Stimulated activated CD4-positive, alpha-beta T cell treated with anti-CD3 and anti-CD28 coated beads, Interleukin-12 subunit alpha, Interleukin-12 subunit beta, amount 100 ng/mL, for 48 hours (primary cell): ENCODE results near the gene RTN4RL1.

Source experiments
- DNase-seq, 3 donors: peaks; one replicate each; pipeline ENCODE4 v3.0.0-alpha.2; 2020; ENCODE audit warnings: low read depth in 2 of 3, low spot score in 1 of 3

RTN4RL1 gene, protein sequence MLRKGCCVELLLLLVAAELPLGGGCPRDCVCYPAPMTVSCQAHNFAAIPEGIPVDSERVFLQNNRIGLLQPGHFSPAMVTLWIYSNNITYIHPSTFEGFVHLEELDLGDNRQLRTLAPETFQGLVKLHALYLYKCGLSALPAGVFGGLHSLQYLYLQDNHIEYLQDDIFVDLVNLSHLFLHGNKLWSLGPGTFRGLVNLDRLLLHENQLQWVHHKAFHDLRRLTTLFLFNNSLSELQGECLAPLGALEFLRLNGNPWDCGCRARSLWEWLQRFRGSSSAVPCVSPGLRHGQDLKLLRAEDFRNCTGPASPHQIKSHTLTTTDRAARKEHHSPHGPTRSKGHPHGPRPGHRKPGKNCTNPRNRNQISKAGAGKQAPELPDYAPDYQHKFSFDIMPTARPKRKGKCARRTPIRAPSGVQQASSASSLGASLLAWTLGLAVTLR

DNA sequence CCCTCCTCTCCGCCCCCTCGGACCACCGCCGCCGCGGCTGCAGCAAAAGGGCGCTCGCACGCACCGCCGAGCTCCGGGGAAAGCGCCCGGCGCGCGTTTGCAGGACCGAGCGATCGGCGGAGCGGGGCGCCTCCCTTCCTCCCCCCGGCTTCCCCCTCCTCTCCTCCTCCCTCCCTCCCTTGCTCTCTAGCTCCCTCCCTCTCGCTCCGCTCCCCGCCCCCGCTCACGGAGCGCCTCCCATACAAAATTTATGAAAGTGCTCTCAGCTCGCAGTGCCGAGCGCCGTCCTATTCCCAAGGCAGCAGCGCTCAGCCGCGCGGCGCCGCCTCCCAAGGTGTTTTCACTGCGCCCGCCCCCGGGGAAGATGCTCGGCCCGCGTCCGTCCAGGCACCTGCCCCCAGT lies at the start of gene RTN4RL1:
Gene RTN4RL1 (minus strand): TSS at position 115 of the 402 bp plus-strand sequence. CDS start 469 bp downstream, outside the sequence.
- peak in 1 of 3 donors; percentile 54 for DNase-seq

DNA sequence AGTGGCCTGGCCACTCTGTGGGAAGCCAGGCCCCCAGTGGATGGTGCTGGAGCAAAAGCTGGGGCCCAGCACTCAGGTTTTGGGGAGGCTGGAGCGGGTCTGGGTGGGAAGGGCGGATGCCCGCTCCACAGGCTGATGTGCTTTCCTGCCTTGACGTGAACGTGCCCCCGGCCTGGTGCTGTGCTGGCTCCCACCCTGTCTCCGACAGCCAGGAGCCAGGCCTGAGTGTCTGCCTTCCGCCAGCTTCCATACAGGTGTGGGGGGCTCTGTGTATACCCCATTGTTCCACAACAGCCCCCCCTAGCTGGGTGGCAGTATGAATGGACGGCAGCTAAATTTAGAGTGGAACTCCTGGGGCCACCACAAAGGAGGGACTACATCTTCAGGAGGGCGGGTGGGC lies 49.8 kb upstream of the RTN4RL1 start:
- DNase-seq: no peak

DNA sequence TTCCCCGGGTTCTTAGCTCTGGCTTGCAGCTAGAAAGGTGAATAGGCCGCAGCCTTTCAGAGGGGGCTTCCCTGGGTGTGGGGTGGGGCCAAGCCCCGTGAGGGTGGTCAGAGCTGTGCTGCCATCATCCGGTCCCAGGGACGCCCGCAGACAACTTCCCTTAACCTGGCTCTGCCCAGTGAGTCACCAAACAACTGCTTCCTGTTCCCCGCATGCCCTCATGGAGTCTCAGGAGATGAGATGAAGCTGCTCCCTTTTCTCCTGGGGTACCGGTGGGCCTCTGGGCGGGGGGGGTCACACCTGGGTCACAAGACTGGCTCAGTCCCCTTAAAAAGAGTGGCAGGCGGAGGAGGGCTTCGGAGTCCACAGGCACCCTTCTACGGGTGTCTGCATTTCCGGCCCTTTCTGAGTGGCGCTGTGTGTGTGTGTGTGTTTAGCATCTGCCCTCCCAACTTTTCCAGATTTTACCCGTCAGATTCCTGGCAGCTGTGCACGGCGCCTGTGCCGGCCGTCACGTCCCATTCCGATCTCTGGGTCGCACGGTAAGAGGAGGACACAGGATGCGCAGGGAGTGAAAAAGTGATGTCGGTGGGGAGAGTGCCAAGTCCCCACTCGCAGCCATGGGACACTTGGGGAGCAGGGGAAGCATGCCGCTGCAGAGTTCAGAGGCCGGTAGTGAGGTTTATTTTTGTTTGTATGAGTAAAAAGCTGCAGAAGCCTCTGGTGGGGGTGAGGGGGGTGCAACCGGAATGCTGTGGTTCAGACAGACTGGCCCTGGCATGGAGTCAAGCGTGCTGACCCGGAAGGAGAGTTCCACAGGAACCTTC lies 46.5 kb upstream of the RTN4RL1 start:
- DNase-seq: no peak

DNA sequence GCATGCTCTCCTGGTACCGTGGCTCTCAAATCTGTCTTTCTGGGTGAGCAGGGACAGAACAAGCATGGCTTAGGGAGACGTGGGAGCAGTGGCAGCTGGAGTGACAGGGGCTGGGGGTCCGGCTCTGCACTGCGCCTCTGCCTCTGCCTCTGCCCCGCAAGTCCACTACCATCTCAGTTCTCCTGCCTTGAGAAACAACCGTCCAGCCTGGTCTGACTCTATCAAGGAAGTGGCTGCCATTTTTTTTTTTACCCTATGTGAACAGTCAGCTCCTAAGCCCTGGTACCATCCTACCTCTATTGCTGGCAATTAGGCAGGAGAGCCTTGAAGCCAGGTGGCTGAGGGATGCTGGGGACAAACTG lies 45.9 kb upstream of the RTN4RL1 start:
- no peak for DNase-seq

DNA sequence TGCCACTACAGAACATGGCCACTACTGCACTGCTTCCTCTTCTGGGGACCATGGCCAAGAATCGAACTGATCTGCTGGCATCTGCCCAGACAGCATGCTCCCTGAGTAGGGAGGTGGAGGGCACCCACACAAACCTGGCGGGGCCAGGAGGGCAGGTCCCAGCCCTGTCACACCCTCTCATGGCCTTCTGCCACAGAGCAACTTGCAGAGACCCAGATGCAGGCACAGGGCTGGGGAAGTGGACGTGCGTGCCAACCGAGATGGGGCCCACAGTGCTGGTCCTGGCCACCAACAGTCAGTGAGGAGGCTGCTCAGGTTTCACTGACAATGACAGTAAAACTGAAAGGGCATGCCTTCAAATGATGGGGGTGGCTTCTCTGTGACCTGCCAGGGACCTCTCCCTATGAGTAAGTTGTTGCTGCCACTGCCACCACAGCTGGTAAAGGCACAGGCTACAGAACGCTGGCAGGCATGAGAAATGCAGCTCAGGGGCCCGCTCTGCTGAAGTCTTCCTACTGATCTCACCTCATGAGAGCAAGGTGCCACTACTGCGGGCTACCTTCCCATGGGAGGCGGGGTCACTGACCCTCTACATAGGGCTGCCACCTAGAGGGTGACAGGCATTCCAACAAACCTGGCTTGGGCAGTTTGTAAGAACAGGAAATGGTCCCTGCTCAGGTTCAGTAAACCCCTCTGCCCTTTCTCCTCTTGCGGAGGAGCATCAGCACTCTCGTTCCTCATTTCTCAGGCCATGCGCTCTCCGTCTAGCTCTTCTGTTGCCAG lies 45.3 kb upstream of the RTN4RL1 start:
- DNase-seq: peak; percentile 65 to 79 (median 73)

DNA sequence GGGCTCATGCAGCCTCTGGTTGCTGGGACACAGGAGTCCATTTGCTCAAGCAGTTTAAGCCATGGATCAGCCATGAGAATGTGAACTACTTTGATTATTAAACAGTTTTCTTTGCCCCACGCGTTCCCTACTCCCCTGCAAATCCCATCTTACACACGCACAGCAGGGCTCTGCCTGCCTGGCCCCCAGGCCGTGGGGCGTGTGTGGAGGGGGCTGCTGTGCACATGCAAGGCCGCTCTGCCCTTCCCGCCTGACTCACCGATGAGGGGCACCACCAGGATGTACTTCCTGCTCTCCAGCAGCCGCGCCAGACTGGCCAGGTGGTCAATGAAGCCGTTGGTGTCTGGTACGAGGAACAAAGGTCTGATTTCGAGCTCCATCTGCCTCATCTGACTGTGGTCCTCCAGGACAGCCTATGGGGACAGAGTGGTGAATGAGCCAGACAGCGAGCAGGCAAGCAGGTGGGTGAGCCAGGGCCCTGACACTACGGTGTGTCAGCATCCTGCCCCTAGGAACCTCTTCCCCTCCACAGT lies 43.5 kb upstream of the RTN4RL1 start:
- no peak for DNase-seq

DNA sequence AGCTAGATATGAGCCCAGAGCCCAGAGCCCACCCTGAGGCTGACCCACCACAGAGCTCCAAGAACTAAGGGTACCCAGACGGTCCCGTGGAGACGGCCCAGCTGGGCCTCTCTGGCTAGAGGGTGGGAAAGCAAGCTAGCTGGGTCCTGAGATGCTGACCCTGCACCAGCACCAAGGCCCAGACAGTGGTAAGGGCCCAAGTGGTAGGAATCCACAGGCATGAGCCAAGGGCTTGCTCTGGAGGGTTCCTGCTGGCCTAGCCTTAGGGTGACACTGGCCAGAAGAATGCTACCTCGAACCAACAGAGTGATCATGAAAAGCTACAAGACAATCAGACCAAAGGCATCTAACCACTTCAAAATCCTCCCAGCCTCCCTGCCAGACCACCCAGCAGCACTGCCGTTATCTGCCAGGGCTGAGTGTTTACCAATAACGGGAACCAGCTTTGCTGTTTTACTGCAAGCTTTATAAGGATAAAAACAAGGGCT lies 42.9 kb upstream of the RTN4RL1 start:
- no peak for DNase-seq

DNA sequence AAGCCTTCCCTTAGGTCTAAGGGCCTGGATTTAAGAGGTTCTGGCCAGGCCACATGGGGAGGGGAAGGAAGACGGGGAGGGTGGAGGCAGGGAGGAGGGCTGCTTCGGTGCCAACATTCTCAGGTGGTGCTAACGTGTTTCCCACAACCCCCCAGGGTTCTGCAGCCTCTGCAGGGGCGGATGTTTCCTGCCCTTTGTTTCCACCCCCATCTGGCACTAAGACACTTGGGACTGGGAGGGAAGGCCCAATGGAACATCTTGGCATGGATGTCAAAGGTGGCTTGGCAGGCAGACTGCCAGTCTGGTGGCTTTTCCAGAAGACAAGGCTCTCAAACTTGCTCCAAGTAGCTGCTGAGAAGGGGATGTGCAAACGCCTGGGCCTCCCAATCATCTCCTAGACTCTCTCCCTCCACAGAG lies 42.5 kb upstream of the RTN4RL1 start:
- DNase-seq: no peak

DNA sequence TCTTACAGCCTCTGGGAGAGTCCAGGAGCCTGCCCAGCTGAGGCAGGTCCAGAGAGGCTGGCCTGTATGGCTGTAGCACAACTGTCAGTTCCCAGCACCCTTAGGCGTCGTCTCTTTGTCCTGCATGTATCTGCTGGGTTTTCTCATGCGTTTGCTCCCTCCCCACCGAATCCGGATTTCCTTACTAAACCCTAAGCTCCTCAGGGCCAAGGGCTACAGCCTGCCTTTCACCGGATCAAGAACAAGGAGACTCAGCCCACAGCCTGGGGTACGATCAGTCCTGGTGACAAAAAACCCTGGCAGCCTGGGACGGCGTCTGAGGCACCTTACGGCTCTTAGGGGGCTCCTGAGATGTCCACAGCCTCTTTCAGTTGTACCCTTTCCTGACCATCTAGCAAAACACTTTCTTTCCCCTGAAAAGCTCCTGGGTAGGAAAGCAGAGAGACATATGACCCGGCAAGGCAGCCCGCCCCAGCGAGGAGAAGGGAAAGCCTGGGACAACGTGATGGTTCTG lies 42.0 kb upstream of the RTN4RL1 start:
- DNase-seq: no peak

DNA sequence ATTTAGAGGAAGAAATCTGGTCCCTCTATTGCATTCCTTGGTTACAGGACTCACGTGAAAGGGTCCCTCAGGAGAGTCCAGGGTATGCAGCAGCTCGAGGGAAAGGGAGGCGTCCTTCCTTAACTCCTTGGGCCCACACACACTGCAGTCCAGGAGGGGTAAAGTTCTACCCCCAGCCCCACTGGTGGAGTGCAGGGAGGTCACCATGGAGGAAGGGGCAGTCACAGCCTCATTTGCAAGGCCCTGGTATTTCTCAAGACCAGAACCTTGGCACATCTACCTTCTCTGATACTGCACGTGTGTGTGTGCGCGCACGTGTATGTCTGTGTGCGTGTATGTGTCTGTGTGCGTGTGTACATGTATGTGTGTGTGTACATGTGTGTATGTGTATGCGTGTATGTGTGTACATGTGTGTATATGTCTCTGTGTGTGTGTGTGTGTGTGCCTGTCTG lies 40.8 kb upstream of the RTN4RL1 start:
- DNase-seq: no peak

DNA sequence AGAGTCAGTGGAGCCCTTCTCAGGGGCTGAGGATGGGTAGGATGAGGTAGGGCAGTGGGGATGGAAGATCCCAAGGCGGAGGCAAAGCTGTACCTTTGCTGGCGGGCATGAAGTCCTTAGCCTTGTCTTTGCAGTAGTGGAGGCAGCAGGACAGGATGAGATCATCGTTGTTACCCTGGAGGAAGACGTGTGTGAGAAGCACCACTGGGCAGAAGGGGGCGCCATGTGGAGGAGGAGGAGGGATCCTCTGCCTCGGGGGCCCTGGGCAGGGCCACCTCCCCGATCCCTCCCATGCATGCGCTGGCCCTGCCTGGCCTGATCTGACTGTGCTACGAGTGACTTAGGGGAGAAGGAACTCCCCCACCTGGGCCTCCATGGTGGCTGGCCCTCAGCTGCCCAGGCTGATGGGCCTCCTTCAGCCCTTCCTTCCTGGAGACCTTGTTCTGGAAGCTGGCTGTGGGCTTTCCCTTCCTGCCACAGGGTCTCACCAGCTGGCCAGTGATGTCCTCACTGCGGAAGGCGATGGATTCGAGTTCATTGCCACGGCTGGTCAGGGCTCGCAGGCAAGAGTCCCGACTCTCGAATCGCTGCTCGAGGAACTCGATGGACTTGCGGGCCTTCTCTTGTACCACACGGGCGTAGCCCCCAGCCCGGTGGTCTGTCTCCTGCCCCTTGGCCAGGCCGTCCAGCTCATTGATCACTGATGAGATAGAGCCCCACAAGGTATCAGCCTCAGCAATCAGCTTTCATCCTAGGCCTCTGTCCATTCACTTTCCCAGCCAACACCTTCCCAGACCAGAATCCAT lies 40.0 kb upstream of the RTN4RL1 start:
- peak in 1 of 3 donors; percentile 66 for DNase-seq

DNA sequence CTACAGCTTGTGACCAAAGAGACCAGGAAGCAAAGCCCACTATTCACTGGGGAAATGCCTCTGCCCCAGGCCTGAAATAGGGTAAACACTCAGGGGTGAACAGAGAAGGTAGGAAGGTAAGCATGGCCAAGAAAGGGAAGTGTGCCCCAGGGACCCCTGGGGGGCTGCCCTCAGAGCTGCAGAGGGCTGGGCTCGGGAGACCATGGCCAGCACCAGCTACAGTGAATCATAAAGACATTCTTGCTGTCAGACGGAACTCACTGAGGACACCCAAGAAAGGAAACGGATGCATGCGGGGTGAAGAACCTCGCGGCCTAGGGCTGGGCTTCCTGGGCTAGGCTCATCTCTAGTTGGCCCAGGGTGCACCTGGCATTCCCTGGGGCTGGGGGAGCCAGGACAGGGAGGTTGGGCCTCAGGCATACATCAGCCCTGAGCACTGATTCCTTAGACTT lies 39.4 kb upstream of the RTN4RL1 start:
- DNase-seq: no peak

DNA sequence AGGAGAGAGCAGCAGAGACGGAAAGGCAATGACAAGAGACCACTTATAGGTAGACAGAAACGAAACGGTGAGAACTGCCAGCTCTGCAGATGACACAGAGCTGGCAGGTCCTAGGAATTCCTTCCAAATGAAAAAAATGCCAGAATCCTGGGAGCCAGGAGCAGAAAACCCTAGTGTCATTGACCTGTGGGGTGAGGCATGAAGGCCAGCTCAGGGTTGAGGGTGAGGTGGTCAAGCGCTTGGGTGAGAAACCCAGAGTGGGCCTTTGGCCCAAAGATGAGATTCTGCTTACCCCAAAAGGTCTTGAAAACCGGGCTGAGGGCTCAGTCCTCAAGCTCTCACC lies 39.0 kb upstream of the RTN4RL1 start:
- no peak for DNase-seq

DNA sequence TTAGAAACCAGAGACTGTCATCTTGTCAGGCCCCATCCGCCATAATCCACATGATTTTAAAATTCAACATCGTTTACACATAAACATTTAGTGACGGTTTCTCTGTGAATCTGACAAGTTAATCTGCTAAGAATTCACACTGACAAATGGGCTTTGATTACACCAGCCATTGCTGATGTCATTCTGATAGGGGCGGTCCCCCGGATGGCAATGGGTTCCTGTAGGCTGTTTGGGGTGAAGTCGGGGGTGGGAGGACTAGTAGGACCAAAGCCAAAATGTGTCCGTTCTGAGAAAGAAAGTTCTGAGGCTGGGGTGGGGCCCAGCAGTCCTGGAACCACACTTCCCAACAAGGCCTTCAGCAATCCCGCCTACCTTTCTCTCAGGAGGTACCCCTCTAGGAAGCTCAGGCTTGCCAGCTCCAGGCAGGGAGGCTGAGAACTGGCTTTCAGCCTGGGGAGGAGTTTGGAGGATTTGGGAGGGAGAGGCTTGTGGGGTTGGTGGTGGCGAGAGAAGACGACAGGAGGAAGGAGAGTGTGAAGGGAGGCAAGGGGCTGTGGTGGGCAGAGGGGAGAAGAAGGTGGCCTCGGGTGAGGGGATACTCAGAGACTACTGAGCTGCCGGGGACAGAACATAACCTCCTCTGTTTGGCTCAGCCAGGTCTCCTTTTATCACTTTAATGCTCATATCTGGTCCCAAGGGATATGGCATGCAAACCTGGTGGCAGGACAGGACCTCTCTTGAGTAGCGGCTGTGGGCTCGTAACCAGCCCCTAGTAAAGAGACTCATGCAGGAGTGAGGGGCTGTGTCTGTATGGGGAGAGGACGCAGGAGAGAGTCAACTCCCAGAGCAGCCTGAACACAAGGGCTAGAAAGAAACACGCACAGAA lies 38.4 kb upstream of the RTN4RL1 start:
- no peak for DNase-seq

DNA sequence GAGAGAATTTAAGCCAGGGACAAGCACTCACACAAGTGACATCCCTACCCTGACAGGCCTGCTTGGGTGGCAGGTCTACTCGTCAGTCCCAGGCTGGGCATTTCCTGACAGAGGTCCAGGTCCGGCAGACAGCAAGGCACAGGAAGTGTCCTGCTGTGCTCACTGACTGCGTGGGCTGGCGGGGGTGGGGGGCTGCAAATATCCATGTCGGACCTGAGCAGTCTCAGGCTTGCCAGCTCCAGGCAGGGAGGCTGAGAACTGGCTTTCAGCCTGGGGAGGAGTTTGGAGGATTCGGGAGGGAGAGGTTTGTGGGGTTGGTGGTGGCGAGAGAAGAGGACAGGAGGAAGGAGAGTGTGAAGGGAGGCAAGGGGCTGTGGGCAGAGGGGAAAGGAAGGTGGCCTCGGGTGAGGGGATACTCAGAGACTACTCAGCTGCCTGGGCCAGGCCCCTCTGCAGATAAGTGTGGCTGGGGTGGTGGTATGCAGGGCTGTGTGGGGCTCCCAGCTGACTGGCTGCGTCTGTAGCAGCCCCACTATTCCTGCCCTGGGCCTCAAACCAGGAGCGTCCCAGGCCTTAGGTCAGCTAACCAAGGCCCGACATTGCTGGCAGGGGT lies 37.5 kb upstream of the RTN4RL1 start:
- DNase-seq: no peak

DNA sequence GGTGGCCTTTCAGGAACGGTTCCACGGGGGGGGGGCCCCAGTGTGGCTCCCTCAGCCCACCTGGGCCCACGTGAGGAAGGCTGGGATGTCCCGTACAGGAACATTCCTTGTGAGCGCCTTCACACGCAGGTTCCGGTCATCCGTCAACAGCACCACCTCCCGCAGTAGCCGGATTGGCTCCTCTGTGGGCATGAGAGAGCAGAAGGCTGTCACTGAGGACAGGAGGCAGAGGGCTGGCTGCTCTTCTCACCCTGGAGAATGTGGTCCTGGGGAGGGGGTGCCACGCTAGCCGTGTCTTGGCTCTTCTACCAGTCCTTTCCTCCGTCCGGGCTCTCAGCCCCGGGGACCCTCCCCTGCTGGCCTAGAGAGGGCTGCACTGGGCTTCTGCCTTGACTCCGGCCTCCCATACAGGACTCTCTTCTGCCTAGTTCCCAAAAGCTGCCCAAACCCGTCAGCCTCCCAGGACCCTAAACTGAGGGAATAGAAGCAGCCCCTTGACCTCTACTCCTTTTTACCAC lies 36.4 kb upstream of the RTN4RL1 start:
- DNase-seq: no peak

DNA sequence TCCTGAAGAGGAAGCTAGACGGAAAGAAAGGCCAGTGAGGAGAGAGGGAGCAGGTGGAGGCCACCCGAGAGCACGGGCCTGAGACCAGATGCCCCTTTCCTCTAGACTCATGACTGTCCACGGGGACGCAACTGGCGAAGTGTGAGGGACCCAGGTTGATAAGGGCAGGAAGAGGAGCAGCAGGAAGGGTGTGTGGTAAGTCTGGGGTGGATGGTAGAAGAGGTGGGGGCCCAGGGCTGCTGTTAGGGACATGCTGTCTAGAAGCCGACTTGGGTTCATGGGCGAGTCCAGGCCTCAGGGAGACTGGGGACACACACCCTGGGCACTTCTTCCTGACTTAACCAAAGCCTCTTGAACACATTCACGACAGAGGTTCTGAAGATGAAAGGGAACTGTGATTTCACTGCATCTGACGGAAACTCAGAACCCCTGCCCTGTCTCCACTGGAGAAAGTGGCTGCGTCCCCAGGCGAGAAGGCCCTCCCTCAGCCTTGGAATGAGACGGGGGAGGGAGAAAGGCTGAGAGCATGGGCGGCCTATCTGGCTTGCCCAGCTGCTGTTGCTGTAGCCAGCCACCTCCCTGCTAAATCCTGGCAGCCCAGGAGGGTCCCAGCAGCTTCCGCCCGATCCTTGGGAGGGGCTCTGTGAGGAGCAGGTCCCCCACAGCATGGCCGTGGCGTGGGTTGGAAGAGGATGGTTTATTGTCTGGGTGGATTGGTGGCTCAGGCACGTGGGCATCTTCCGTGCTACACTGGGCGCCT lies 35.7 kb upstream of the RTN4RL1 start:
- DNase-seq: no peak

DNA sequence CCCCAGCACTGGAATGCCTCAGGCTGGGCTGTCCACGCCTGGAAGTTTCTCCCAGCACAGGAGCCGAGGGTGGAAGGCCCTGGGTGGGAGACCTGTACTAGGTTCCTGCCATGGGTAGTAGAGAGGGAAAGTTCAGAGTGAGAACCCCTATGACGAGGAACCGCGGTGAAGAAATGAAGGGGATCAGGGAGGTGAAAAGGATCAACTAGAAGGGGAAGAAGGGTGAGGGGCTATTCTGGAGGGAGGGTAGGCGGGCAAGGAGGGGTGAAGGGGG lies 35.2 kb upstream of the RTN4RL1 start:
- DNase-seq: no peak
